Fibroblast of lung (primary cell): ENCODE measurements around the gene OSBP2. TPM values are rescaled to one million over a fixed set of nuclear protein-coding genes. Genes with fewer than 3 reads are reported as not detected.

ENCODE experiments used
- DNase-seq, 2 donors: peaks; one replicate each; pipeline versions ENCODE4 v3.0.0 to v3.0.0-alpha.2; 2010; ENCODE audit warnings: low read depth in 2 of 2
- H2AFZ ChIP-seq: 2 replicates; pipeline ENCODE4 v1.5.1; 2012; ENCODE audit warnings: low read length, control low read depth, inconsistent platforms
- H3K27ac ChIP-seq: 2 replicates; pipeline ENCODE4 v1.5.1; 2011; ENCODE audit warnings: low read length, control low read depth; ENCODE audit not compliant: insufficient read depth
- H3K27me3 ChIP-seq: 2 replicates; pipeline ENCODE4 v1.5.1; 2011; ENCODE audit warnings: mild to moderate bottlenecking, low read length; ENCODE audit not compliant: control insufficient read depth, insufficient read depth
- H3K36me3 ChIP-seq: 2 replicates; pipeline ENCODE4 v1.5.1; 2011; ENCODE audit warnings: low read length; ENCODE audit not compliant: control insufficient read depth, insufficient read depth
- H3K4me1 ChIP-seq: 2 replicates; pipeline ENCODE4 v1.5.1; 2011; ENCODE audit warnings: low read length; ENCODE audit not compliant: control insufficient read depth, insufficient read depth; ENCODE audit errors: extremely low read depth
- H3K4me2 ChIP-seq: 2 replicates; pipeline ENCODE4 v1.5.1; 2011; ENCODE audit warnings: low read length, control low read depth; ENCODE audit not compliant: insufficient read depth; ENCODE audit errors: extremely low read depth
- H3K4me3 ChIP-seq, 4 experiments: fragments of 200-600 bp in 1 of 4; sonication (generic) in 1 of 4; replicated peaks in 1 of 4; 2 replicates each; pipeline ENCODE4 v1.5.1; 2011 to 2016; ENCODE audit warnings: low read length in 4 of 4, low read depth in 3 of 4, mild to moderate bottlenecking in 3 of 4, control low read depth in 2 of 4, inconsistent platforms in 1 of 4, mixed read lengths in 1 of 4; ENCODE audit not compliant: insufficient read depth in 1 of 4; ENCODE audit errors: control extremely low read depth in 1 of 4
- H3K79me2 ChIP-seq: 2 replicates; pipeline ENCODE4 v1.5.1; 2012; ENCODE audit warnings: mild to moderate bottlenecking, low read length, inconsistent platforms; ENCODE audit not compliant: control insufficient read depth, insufficient read depth
- H3K9ac ChIP-seq: 2 replicates; pipeline ENCODE4 v1.5.1; 2011; ENCODE audit warnings: mild to moderate bottlenecking, low read length, control low read depth; ENCODE audit not compliant: insufficient read depth
- H3K9me3 ChIP-seq: 2 replicates; pipeline ENCODE4 v1.5.1; 2012; ENCODE audit warnings: low read depth, low read length; ENCODE audit not compliant: control insufficient read depth, insufficient read depth
- H4K20me1 ChIP-seq: 2 replicates; pipeline ENCODE4 v1.5.1; 2011; ENCODE audit warnings: low read length; ENCODE audit not compliant: control insufficient read depth, insufficient read depth; ENCODE audit errors: extremely low read depth
- CTCF ChIP-seq, 2 donors: IDR thresholded peaks in 1 of 2; conservative IDR thresholded peaks in 1 of 2; 1 replicate in 1 of 2; 2 replicates in 1 of 2; pipeline ENCODE4 v1.5.1; 2011 to 2012; ENCODE audit warnings: low read length in 2 of 2, control low read depth in 1 of 2, inconsistent platforms in 1 of 2, low read depth in 1 of 2, mild to moderate bottlenecking in 1 of 2
- EZH2 ChIP-seq: IDR thresholded peaks from 2 replicates; pipeline ENCODE4 v1.5.1; 2012; ENCODE audit warnings: low read length, control low read depth, mild to moderate bottlenecking; ENCODE audit errors: missing control alignments
- polyA plus RNA-seq, 2 donors: library from polyadenylated mRNA; depleted of rRNA in 1 of 2; stranded (reverse) in 1 of 2; unstranded in 1 of 2; fragments of >200 nt; gene quantifications; 2 replicates each; pipeline ENCODE4 v1.2.1, GENCODE V29; 2011 to 2012; ENCODE audit warnings: missing spikeins in 1 of 2
- total RNA-seq: library from RNA; depleted of rRNA; stranded (reverse); fragments of >200 nt; gene quantifications from 2 replicates; pipeline ENCODE4 v1.2.1, GENCODE V29; 2014

OSBP2 gene
- total and polyA plus RNA-seq, 2 donors (not counting 1 experiment from before 2014, with no cell fraction given) = 0.40 to 3.8 TPM

DNA sequence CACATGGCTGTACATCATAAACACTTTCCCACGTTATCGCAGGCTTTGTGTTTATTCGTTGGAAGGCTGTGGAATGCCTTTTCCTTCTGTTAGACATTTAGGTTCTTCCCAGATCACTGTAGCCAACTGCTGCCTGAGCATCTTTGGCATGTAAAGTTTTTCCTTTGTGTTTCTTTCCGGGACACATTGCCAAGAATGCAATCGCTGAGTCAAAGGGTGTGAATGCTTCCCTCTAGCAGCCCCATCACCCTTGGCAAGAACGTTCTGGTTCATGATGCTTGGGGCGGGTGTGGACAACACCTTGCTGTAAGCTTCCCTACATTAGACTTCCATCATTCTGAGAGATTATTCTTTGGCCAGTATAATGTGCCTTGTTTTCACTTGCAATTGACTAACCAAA lies 136.2 kb downstream of the OSBP2 start:
- Histone ChIP-seq H3K4me3 (no peak overlapping the region), H3K9me3 (no peaks in the 10 kb centered on the region), H3K9ac (no peak overlapping the region), H3K27me3 (no peaks in the 10 kb centered on the region), H2AFZ (no peak overlapping the region), H3K79me2 (no peaks in the 10 kb centered on the region), H4K20me1 (no peaks in the 10 kb centered on the region), H3K27ac (peak overlapping the region; percentile 74), H3K4me1 (peaks cover 9% of the 10 kb centered on the region), H3K4me2 (peak overlapping the region; percentile 3), H3K36me3 (no peaks in the 10 kb centered on the region)
- peak; percentile 86 to 97 for DNase-seq
- TF ChIP-seq CTCF (conservative IDR thresholded peaks at IDR 0.05 in 1 of 2, IDR thresholded peaks at IDR 0.05 in 1 of 2; ENCODE audit: low read depth in 1 of 2, low read length in 2 of 2) = no peak
- TF ChIP-seq EZH2 = no peak

DNA sequence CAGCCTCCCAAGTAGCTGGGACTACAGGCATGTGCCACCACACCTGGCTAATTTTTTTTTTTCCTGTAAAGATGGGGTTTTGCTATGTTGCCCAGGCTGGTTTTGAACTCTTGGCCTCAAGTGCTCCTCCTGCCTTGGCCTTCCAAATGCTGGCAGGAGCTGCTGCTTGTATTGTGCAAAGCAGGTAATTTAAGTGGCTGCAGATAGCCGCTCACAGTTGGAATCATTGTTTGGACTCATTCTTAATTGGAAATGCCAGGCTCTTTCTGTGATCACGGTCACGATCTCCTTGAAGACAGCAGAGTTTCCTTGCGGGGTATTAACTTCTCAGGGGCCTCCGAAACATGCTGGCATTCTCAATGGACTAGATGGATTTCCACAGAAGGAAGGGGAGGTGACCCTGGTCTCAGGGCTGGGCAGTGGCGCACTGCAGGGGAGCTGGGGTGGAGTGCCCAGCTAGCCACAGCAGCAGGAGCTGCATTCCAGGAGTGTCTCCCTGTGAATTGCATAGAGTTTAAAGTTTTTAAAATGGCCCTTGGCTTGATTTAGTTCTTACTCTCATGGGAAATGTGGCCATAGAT lies 137.8 kb downstream of the OSBP2 start:
- Histone ChIP-seq H3K9me3 (no peaks in the 10 kb centered on the region), H3K4me2 (no peak overlapping the region), H3K4me1 (peaks cover 9% of the 10 kb centered on the region), H3K79me2 (no peaks in the 10 kb centered on the region), H3K4me3 (no peak overlapping the region), H3K9ac (no peak overlapping the region), H3K27ac (no peak overlapping the region), H2AFZ (no peak overlapping the region), H3K27me3 (peaks cover 3% of the 10 kb centered on the region), H3K36me3 (no peaks in the 10 kb centered on the region), H4K20me1 (no peaks in the 10 kb centered on the region)
- TF ChIP-seq CTCF (conservative IDR thresholded peaks at IDR 0.05 in 1 of 2, IDR thresholded peaks at IDR 0.05 in 1 of 2; ENCODE audit: low read depth in 1 of 2, low read length in 2 of 2) (no peak), EZH2 (no peak)
- DNase-seq = no peak

DNA sequence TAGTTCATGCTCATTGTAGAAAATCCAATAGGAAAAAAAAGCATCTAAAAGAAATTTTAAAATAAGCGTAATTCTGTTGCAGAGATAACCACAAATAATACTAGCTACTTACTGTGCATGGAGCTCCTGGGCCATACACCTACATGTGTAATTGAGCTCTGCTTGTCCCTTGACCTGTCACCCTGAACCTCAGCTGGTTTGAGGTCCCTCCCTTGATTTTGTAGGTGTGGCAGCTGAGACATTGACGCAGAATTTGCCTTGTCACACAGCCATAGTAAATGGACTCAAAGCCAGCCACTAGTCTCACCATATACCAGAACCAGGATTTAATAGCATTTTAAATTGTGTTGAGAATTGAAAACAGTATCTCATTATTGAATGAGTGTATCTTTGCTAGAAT lies 138.6 kb downstream of the OSBP2 start:
- Histone ChIP-seq H3K9me3 (no peaks in the 10 kb centered on the region), H3K4me2 (no peak overlapping the region), H3K36me3 (no peaks in the 10 kb centered on the region), H3K9ac (no peak overlapping the region), H2AFZ (no peak overlapping the region), H3K27ac (no peak overlapping the region), H3K4me3 (no peak overlapping the region), H3K79me2 (no peaks in the 10 kb centered on the region), H3K27me3 (peaks cover 3% of the 10 kb centered on the region), H4K20me1 (no peaks in the 10 kb centered on the region), H3K4me1 (peaks cover 9% of the 10 kb centered on the region)
- TF ChIP-seq EZH2 = no peak
- TF ChIP-seq CTCF (conservative IDR thresholded peaks at IDR 0.05 in 1 of 2, IDR thresholded peaks at IDR 0.05 in 1 of 2; ENCODE audit: low read depth in 1 of 2, low read length in 2 of 2) = no peak
- no peak for DNase-seq
